Stimulated activated CD4-positive, alpha-beta T cell treated with anti-CD3 and anti-CD28 coated beads, Interleukin-12 subunit alpha, Interleukin-12 subunit beta, amount 100 ng/mL, for 4 hours (primary cell): Measurements from ENCODE around the gene TMC5.

Experiments
- DNase-seq: peaks from one replicate; pipeline ENCODE4 v3.0.0-alpha.2; 2020

The TMC5 gene

DNA sequence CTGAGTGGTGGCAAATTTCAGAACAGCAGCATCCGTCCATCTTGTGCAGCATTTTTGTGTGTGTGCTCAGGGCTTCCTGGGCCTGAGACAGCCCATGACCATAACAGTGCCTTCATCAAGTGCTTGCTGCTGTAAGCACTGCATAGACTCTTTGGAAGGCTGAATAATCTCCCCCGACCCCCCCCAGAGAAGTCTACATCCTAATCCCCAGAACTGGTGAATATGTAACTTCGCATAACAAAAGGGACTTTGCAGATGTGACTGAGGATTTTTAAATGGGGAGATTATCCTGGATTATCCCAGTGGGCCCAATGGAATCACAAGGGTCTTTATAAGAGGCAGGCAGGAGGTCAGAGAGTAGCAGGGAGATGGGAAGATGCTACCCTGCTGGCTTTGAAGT is 50.6 kb downstream of the TMC5 start:
- DNase-seq: no peak

DNA sequence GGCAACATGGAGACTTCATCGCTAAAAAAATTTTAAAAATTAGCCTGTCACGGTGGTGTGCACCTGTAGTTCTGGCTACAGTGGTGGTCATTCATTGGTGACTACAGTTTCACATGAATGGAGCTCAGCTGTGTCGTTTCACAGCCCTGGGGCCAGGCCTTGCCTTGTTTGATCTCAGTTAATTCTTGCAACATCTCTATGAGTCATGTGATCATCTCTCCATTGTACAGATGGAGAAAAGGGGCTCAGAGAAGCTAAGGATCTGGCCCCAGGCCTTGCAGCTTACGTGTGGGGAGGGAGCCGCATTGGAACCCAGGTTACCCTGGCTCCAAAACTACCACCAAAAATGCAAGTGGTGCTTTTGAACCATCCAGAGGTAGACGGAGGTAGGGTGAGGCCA is 54.8 kb downstream of the TMC5 start:
- no peak for DNase-seq

DNA sequence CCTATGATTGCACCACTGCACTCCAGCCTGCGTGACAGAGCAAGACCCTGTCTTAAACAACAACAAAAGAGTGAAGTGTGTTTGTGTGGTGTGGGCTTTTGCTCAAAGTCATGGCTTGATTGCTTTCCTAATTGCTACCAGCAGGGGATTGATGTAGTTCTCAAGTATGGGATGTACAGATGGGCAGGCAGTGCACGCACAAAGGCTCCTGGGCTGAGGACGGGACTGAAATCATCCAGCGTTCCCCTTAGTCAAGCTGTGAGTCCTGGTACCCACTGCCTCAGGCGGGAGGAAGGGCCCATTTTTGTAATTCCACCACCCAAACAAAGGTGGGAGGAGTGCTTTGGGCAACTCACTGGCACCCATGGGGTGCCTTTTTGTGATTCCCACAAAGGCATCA is 56.9 kb downstream of the TMC5 start:
- no peak for DNase-seq

DNA sequence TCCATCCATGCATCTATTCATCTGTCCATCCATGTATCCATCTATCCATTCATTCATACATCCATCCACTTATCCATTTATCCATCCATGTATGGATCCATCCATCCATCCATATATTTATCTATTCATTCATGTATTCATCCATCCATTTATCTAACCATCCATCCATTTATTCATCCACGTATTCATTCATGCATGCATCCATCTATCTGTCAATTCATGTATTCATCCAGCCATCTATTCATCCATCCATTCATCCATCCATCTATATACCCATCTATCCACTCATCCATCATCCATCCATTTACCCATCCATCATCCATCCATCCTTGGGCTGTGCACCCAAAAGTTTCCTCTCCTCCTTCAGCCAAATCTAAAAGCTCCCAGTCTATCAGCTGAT is 60.8 kb downstream of the TMC5 start:
- no peak for DNase-seq

DNA sequence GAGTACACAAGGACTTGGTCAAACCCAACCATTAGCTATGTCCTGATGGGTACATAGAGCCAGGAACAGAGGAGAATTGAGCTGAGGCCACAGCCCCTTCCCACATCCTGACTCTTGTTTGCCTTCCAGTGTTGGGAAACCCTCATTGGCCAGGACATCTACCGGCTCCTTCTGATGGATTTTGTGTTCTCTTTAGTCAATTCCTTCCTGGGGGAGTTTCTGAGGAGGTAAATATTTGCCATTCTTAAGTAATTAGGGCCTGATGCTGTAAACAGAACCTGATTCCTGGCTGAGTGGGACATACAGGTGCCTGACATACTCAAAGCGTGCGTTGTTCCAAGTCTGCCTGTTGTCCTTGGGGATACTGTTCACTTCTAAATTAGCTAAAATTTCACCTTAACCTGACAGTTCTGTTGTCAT is 61.6 kb downstream of the TMC5 start:
- DNase-seq: no peak

DNA sequence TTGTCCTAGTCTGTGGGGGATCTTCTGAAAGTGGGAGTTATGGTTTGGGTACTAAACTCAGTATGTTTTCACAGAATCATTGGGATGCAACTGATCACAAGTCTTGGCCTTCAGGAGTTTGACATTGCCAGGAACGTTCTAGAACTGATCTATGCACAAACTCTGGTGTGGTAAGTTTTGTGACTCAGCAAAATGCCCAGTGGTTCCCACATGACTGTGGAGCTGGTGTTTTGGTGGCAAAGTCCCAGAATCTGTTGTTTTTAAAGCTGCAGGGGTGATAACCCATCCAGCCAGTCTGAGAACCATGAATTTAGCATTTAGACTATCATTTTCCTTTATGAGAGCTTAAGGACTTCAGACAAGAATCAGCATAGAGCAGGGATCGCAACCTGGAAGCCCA is 63.6 kb downstream of the TMC5 start:
- DNase-seq: no peak

DNA sequence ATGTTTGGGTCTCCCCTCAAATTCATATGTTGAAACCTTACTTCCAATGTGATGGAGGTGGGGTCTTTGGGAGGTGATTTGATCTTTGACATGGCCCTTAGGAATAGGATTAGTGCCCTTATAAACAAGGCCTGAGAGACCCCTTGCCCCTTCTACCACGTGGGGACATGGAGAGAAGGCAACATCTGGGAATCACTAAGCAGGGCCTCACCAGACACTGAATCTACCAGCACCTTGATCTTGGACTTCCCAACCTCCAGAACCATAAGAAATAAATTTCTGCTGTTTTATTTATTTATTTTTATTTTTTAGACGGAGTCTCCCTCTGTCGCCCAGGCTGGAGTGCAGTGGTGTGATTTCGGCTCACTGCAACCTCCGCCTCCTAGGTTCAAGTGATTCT is 64.1 kb downstream of the TMC5 start:
- no peak for DNase-seq

DNA sequence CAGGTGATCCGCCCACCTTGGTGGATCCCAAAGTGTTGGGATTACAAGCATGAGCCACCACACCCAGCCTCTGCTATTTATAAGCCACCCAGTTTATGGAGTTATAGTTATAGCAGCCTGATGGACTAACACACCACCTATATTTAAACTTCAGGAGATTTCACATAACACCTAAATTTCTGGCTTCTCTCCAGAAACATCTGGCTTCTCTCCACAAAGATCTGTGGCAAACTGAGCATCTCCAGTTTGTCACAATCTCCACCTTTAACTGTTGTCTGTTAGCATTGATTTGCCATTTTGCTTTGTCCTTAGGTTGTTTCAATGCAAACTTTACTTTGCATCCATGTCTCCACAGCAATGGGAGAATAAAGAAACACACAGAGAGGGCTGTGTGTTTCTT is 64.6 kb downstream of the TMC5 start:
- no peak for DNase-seq

DNA sequence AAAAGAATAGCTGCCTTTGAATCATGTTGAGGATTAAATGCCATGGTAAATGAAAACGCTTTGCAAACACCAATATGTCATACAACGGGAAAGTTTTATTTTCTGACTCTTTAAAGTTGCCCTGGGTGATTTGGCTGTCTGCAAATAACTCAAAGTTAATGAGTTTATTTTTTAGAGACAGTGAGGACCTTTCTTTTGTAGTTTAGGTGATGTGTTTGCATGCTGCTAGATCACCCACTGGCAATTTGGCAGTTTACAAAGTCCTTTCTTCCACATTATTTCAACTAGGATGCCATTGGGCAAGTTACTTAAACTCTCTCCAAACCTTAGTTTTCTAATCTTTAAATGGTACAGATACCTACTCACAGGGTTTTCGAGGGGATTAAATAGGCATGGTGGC is 66.4 kb downstream of the TMC5 start:
- no peak for DNase-seq

DNA sequence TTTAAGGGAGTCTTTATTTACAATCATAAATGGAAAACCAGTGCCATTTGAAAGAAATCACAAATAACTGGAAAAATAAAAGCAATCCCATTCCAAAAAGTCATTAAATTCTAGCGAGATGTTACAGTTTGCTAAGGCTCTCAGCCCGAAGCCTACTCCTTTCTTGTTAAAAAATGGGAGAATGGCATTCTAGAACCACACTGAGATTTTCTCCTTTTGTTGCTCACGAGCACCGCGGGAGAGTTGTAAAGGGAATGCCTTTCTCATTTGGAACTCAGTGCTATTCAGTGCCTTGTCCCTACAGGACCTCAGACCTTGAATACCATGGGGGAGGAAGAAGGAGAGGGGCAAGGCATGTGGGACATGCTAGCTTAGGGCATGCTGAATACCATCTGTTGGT is 67.9 kb downstream of the TMC5 start:
- DNase-seq: no peak

DNA sequence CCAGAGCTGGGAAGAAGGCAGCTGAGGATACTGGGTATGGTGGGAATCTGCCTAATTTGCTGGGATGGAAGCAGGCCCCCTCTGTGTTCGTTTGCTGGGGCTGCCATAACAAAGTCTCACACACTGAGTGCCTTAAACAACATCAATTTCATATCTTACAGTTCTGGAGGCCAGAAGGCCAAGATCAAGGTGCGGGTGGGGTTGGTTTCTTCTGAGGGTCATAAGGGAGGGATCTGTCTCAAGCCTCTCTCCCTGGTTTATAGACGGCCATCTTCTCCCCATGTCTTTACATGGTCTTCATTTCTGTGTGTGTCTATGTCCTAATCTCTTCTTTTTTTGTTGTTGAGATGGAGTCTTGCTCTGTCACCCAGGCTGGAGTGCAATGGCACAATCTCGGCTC is 68.4 kb downstream of the TMC5 start:
- no peak for DNase-seq

DNA sequence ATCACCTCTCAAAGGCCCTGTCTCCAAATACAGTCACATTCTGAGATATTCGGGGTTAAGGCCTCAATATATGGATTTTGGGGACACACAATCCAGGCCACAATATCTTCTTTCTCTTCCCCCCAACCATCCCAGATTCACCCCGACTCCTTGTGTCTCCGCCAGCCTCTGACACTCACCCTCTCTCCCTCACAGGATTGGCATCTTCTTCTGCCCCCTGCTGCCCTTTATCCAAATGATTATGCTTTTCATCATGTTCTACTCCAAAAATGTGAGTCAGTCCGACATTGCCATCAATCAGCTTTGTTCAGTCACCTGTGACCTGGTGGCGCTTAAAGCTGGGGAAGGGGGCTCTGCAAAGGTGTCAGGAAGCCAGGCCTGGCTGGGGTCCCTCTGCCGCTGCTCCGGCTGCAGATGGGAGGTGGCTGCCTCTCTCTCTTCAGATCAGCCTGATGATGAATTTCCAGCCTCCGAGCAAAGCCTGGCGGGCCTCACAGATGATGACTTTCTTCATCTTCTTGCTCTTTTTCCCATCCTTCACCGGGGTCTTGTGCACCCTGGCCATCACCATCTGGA is 69.2 kb downstream of the TMC5 start:
- DNase-seq: no peak

DNA sequence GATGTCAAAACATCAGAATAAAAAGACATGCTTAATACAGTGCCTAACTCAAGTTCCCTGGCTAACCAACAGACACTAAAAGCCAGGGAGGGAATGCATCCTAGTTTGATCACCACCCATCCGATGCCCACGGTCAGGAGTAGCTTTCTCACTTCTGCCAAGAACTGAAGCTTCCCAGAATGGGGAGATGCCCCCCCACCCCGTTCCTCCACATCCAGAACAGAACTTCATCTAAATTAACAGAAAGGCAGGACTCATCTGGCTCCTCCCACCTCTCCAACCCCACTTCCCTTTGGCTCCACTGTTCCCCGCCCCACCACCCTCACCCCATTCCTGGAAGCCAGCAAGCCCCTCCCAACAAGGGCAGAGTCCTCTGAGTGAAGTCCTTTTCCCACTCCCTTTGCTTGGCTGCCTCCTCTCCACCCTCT is 70.5 kb downstream of the TMC5 start:
- DNase-seq: no peak

DNA sequence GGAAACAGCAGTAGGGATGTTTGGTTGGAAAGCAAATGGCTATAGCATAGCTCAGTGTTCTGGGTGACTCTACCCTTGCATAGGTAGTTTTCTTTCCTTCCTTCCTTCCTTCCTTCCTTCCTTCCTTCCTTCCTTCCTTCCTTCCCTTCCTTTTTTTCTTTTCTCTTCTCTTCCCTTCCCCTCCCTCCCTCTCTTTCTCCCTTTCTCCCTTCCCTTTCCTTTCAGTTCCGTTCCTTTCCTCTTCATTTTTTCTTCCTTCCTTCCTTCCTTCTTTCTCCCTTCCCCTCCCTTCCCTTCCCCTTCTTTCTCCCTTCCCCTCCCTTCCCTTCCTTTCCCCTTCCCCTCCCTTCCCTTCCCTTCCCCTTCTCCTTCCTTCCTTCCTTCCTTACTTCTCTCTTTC is 72.9 kb downstream of the TMC5 start:
- no peak for DNase-seq

DNA sequence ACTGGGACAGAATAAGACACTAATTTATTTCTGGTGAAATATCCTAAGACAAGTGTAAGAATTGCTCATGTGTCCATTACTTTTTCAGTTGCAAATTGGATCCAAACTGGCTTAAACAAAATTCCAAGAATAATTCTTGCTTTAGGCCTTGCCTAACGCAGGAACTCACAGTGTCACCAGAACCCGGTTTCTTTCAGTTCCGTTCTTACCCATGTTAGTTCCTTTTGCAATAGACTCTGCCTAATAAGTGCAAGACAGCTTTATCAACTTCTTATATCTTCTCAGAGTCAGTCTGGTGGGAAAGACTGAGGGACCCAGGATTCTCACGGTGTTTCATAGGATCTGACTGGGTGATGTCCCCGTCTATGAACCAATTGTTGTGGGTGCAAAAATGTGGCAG is 79.5 kb downstream of the TMC5 start:
- no peak for DNase-seq

DNA sequence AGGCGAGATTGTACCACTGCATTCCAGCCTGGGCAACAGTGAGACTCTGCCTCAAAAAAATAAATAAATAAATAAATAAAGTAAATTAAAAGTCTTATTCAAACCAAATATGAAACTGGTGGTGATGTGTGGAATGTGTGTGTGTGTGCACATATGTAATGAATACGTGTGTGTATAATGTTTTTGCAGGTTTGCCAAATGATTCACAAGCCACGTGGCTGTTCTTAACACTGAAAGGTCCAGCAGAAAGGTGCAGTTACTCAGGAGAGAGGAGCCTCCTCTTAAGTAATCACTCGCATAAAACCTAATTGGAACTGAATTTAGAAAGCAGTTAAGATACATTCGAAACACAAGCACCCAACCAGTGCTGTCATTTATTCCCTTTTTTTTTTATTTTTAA is 81.3 kb downstream of the TMC5 start:
- no peak for DNase-seq

DNA sequence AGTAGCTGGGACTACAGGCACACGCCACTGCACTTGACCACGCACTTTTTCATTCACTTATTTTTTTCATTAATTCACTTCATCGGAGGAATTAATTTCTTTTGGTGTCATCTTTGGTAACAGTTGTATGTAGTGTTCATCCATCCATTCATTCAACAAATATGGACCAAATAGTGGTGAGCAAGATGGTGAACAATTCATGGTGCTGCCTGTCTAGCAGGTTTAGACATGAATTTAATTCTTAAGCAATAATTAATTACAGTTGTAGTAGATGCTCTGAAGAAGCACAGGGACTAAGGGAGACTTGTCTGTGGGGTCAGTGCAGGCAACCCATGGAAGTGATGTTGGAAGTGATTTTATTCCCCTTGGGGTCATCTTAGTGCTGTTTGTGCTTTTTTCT is 81.8 kb downstream of the TMC5 start:
- no peak for DNase-seq

DNA sequence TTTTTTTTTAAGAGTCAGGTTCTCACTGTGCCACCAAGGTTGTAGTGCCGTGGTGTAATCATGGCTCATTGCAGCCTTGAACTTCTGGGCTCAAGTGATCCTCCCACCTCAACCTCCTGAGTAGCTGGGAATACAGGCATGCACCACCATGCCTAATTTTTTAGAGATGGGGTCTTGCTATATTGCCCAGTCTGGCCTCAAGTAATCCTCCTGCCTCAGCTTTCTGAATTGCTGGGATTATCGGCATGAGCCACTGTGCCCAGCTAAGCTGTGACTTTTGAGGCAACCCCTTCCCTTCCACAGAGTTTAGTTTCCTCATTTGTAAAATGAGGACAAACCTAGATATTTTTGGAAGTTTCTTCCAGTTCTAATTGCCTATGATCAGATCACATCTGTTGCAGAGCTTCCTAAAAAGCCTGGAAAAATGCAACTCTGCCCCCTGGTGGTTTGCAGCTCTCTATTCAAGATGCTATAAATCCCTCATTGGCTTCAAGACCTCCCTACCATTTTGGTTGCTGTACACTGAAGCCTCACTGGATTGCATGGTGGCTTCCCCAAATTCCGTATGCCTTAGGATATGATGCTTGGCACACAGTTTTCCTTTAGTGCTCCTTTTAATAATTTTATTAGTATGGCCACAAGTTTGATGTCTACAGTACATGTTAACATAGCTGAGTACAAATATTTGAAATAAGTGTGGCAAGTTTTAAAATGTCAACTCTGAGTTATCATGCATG is 84.9 kb downstream of the TMC5 start:
- DNase-seq: peak; percentile 61

DNA sequence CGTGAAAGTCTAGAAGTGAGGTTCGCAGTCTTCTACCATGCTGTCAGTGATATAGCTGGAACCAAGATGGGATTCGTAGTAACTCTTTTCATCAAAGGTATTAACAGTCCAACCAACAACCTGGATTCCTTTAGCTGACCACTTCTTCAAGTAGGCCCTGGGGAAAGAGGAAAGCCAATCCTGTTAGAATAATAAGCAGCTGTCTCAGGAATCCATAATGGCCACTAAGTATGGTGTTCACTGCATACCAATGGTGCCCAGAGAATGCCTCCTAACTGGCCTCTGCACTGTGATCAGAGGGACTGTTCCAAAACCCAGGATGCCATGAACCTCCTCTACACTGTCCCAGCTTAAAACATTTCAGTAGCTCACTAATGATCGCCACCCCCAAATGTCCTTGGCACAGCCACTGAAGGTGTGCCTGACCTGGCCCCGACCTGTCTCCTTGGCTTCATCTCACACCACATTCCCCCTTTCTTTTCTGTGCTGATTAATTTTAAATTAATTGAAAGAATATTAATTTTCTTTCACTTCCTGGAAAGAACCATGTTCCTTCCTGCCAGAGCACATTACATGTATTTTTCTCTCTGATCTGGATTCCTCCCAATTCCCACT is 85.9 kb downstream of the TMC5 start:
- DNase-seq: no peak

DNA sequence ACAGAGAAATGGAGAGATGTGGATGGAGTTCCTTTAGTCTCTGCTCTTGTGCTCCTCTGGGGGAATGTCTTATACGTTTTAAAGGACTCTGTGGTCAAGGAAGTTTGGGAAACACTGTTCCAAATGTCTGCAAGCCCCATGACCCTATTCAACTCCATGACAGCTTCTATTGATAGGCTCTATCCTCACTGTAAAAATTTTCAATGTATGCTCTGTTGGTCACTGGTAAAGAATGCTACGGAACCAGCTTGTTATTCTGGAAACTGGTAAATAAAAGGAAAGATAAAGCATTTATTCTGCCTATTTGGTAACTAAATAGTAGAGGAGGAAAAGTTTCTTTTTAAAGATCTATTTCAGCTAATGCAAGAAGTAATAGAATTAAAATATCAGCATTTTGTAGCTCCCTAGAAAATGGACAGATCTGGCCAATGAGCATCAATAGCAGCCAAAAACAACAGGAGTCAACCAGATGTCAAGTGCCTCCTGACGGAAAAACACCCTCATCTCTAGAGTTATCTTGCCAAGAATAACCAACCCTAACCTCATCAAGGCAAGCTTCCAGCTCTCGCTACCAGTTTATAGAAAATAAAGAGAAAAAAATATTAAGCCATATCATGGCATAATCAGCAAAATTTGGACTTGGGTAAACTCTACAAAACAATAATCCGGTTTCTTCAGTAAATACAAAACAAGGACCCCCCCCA is 88.1 kb downstream of the TMC5 start:
- DNase-seq: no peak

DNA sequence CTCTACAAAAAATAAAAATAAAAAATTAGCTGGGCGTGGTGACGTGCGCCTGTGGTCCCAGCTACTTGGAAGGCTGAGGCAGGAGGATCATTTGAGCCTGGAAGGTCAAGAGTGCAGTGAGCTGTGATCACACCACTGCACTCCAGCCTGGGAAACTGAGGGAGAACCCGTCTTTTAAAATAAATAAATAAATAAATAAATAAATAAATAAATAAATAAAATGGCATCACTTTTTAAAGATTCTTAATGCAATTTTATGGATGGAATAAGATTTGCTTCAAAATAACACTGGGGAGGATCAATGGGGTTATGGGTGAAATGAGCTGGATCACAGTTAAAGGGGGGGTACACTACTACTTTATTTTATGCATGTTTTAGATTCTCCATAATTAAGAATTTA is 89.3 kb downstream of the TMC5 start:
- no peak for DNase-seq

DNA sequence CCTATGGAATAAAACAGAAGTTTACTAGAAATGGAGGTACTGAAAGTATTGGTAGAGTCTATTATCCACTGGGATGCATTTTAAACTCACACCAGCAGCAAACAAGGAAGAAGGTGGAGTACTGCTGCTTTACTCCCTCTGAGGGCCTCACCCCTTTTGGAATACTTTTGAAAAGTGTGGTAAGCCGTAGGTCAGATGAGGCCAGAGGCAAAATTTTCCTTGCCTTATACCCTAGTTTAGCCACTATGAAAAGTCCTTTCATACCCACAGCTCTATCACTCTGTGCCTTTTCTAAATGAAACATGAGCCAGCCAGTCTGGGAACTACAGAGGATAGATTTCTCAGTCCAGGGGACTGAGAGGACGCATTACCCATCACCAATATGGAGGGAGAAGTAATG is 90.2 kb downstream of the TMC5 start:
- DNase-seq: no peak

DNA sequence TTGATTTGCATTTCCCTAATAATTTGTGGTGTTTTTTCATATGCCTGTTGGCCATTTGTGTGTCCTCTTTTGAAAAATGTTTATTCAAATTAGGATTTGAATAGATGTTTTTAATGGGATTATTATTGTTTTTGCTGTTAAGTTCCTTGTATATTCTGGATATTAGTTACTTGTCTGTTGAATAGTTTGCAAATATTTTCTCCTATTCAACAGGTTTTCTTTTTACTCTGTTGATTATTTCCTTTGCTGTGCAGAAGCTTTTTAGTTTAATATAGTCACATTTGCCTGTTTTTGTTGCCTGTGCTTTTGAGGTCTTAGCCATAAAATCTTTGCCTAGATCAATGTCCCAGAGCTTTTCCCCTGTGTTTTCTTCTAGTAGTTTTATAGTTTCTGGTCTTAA is 94.6 kb downstream of the TMC5 start:
- no peak for DNase-seq

DNA sequence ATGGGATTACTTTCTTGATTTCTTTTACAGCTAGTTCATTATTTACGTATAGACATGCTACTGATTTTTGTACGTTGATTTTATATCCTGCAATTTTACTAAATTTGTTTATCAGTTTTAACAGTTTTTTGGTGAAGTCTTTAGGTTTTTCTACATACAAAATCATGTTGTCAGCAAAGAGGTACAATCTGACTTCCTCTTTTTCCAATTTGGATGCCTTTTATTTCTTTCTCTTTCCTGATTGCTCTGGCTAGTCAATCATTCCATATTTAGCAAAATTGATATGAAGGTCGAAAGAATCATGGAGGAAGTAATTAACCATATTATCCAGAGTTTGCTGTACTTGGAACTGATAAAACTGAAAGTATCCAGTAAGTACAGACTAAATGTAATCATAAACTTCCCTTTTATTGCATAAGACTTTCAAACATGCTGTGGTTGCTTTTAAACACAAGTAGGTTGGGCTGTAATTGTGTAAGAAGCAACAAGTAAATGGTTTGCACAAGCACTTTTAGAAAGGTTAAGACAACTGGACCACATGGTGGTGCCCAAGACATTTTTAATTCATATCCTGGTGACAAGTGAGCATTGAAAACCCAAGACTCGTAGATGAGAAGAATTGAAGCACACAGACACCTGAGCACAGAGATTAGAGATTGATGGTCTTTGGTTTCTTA is 95.8 kb downstream of the TMC5 start:
- DNase-seq: no peak
